GM23248 (cell line): ENCODE data around the gene DGKG. TPM values are rescaled to one million over a fixed set of nuclear protein-coding genes. Genes with fewer than 3 reads are reported as not detected.

ENCODE experiments used
- DNase-seq: peaks from one replicate; pipeline ENCODE4 v3.0.0-alpha.2; 2015
- H2AFZ ChIP-seq: fragments of 200-600 bp; sonication (generic); 2 replicates; pipeline ENCODE4 v1.6.1; 2016; ENCODE audit warnings: antibody characterized with exemption
- H3F3A ChIP-seq: fragments of 200-600 bp; sonication (generic); 2 replicates; pipeline ENCODE4 v1.6.1; 2016; ENCODE audit warnings: mild to moderate bottlenecking, antibody characterized with exemption, mixed run types; ENCODE audit not compliant: insufficient read depth
- H3K27ac ChIP-seq: fragments of 200-600 bp; sonication (generic); 2 replicates; pipeline ENCODE4 v1.5.1; 2016; ENCODE audit warnings: mild to moderate bottlenecking
- H3K27me3 ChIP-seq: fragments of 200-600 bp; sonication (generic); replicated peaks from 2 replicates; pipeline ENCODE4 v1.6.1; 2016; ENCODE audit warnings: mild to moderate bottlenecking; ENCODE audit not compliant: insufficient read depth
- H3K36me3 ChIP-seq: fragments of 200-600 bp; sonication (generic); 2 replicates; pipeline ENCODE4 v1.6.1; 2016; ENCODE audit warnings: low read depth, mild to moderate bottlenecking
- H3K4me1 ChIP-seq: fragments of 200-600 bp; sonication (generic); 2 replicates; pipeline ENCODE4 v1.6.1; 2016; ENCODE audit warnings: mild to moderate bottlenecking; ENCODE audit not compliant: insufficient read depth
- H3K4me2 ChIP-seq: fragments of 200-600 bp; sonication (generic); one replicate; pipeline ENCODE4 v1.6.1; 2016; ENCODE audit warnings: mild to moderate bottlenecking; ENCODE audit not compliant: unreplicated experiment
- H3K4me3 ChIP-seq: fragments of 200-600 bp; sonication (generic); 2 replicates; pipeline ENCODE4 v1.5.1; 2016; ENCODE audit warnings: mild to moderate bottlenecking
- H3K79me2 ChIP-seq: fragments of 200-600 bp; sonication (generic); 2 replicates; pipeline ENCODE4 v1.6.1; 2016; ENCODE audit warnings: mild to moderate bottlenecking; ENCODE audit not compliant: insufficient read depth
- H3K9ac ChIP-seq: fragments of 200-600 bp; sonication (generic); 2 replicates; pipeline ENCODE4 v1.6.1; 2016; ENCODE audit warnings: mild to moderate bottlenecking
- H3K9me2 ChIP-seq: fragments of 200-600 bp; sonication (generic); 2 replicates; pipeline ENCODE4 v1.6.1; 2016; ENCODE audit warnings: mixed run types, mild to moderate bottlenecking, moderate library complexity; ENCODE audit not compliant: insufficient read depth
- H3K9me3 ChIP-seq: fragments of 200-600 bp; sonication (generic); one replicate; pipeline ENCODE4 v1.6.1; 2017; ENCODE audit warnings: low read depth
- H4K20me1 ChIP-seq: fragments of 200-600 bp; sonication (generic); 2 replicates; pipeline ENCODE4 v1.6.0; 2016; ENCODE audit not compliant: insufficient read depth
- EZH2 ChIP-seq: fragments of 200-600 bp; sonication (generic); IDR thresholded peaks from 2 replicates; pipeline ENCODE4 v1.6.1; 2018; ENCODE audit warnings: antibody characterized with exemption, mild to moderate bottlenecking; ENCODE audit not compliant: insufficient read depth, poor library complexity, severe bottlenecking
- EZH2phosphoT487 ChIP-seq: fragments of 200-600 bp; sonication (generic); IDR thresholded peaks from 2 replicates; pipeline ENCODE4 v1.6.1; 2018; ENCODE audit warnings: antibody characterized with exemption, moderate library complexity, mild to moderate bottlenecking, low read depth; ENCODE audit not compliant: insufficient read depth
- WGBS, 2 experiments: methylation state at CpG; one replicate each; pipeline ENCODE4 v1.1.6; 2015 to 2017; ENCODE audit warnings: low lambda C conversion rate in 2 of 2, low coverage in 1 of 2; ENCODE audit errors: missing lambda C conversion rate in 2 of 2; 5-methylcytosine and 5-hydroxymethylcytosine counted together
- in situ Hi-C: fragments of 300-500 bp; cut with MboI; formaldehyde crosslinking; loops from 2 replicates; pipeline ENCODE4 v1.15.0; 2020
- polyA plus RNA-seq: library from polyadenylated mRNA; unstranded; fragments of >200 nt; fragmentation: Nextera tagmentation; extraction: Ambion mirVana; gene quantifications from 2 replicates; pipeline ENCODE4 v1.2.1, GENCODE V29; 2016
- total RNA-seq: library from RNA; depleted of rRNA; stranded (reverse); fragments of >200 nt; shearing (Covaris generic); gene quantifications from 2 replicates; pipeline ENCODE4 v1.2.3, GENCODE V29; 2014

The DGKG gene
- total and polyA plus RNA-seq, 2 experiments from 2014 or later: not detected

DNA sequence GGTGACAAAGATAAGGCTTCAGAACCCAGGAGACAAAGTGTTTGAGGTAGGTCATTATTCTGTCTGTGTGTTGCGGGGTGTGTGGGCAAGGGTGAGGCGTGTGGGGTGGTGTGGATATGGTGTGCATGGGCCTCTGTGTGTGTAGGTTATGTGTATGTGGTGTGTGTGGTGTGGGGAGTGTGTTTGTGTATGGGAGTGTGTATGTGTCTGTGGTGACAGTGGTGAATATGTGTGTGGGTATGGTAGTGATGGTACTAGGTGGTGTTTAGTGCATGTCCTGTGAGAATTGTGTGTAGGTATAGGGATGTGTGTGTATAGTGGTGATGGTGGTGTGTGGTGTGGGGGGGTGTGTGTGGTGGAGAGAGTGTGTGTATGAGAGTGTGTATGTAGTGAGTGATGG, 236.9 kb downstream of the DGKG start:
- Histone ChIP-seq H3K9me3 (no peaks in the 10 kb centered on the region), H3K27ac (no peak overlapping the region), H3K9ac (no peak overlapping the region), H3K27me3 (peaks cover 38% of the 10 kb centered on the region), H3F3A (no peaks in the 10 kb centered on the region), H3K4me3 (no peak overlapping the region), H4K20me1 (no peaks in the 10 kb centered on the region), H2AFZ (no peak overlapping the region), H3K36me3 (no peaks in the 10 kb centered on the region), H3K4me1 (no peaks in the 10 kb centered on the region), H3K79me2 (no peaks in the 10 kb centered on the region), H3K4me2 (no peak overlapping the region), H3K9me2 (no peaks in the 10 kb centered on the region)
- 64 to 67% methylated on average over 2 of the region's 2 CpGs for WGBS, 2 experiments
- DNase-seq: no peak
- TF ChIP-seq EZH2phosphoT487: no peak
- no peak for TF ChIP-seq EZH2
- in situ Hi-C loops: no loop called here

DNA sequence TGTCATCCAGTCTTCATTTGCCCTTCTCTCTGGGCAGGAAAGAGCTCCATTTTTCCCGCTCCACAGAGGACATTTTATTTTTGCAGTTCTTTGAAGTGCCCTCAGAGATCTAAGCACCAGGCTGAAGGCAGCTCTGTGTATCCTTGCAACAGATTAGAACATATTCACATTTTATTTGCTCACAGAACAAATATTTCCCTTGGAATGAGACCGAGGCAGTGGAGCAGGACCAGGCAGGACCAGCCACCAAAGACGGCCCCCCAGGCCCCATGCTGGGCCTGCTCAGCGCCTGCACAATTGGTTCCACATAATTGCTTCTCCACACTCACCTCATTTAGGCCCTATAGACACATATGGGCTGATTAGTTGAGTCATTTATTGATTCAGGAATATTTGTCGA, 237.4 kb downstream of the DGKG start:
- in situ Hi-C loops: no loop called here
- Histone ChIP-seq H3K79me2 (no peaks in the 10 kb centered on the region), H3K9ac (no peak overlapping the region), H3K4me3 (no peak overlapping the region), H3F3A (no peaks in the 10 kb centered on the region), H3K36me3 (no peaks in the 10 kb centered on the region), H3K9me3 (no peaks in the 10 kb centered on the region), H3K4me2 (no peak overlapping the region), H3K27me3 (peaks cover 43% of the 10 kb centered on the region), H3K4me1 (no peaks in the 10 kb centered on the region), H4K20me1 (no peaks in the 10 kb centered on the region), H2AFZ (no peak overlapping the region), H3K9me2 (no peaks in the 10 kb centered on the region), H3K27ac (no peak overlapping the region)
- DNase-seq: no peak
- no peak for TF ChIP-seq EZH2phosphoT487
- TF ChIP-seq EZH2: no peak
- 79 to 83% methylated on average over 5 of the region's 5 CpGs for WGBS, 2 experiments

DNA sequence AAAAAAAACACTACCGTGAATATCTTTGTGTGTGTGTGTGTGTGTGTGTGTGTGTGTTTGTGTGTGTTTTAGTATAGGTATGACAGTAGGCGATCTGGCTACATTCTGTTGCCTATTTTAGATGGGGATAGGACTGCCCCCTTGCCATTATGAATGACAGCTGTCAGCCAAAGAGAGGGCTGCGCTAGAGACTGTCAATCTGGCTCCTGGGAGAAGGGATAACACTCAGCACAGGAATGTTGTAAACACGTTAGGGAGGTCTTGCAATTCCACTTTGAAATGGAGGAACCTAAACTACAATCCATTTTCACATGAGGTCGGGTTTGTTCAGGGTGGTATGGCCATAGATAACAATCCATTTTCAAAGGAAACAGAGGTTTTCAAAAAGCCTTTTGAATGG, 239.0 kb downstream of the DGKG start:
- DNase-seq: no peak
- no peak overlapping the region for H3K27ac ChIP-seq
- H3F3A ChIP-seq: no peaks in the 10 kb centered on the region
- H4K20me1 ChIP-seq: no peaks in the 10 kb centered on the region
- H3K9ac ChIP-seq: no peak overlapping the region
- no peaks in the 10 kb centered on the region for H3K9me2 ChIP-seq
- H3K79me2 ChIP-seq: no peaks in the 10 kb centered on the region
- no peaks in the 10 kb centered on the region for H3K4me1 ChIP-seq
- no peaks in the 10 kb centered on the region for H3K36me3 ChIP-seq
- no peak overlapping the region for H3K4me3 ChIP-seq
- no peak overlapping the region for H2AFZ ChIP-seq
- WGBS, 2 experiments: 41 to 43% methylated on average over 5 of the region's 5 CpGs
- TF ChIP-seq EZH2phosphoT487 (no peak), EZH2 (no peak)
- no peak overlapping the region for H3K4me2 ChIP-seq
- in situ Hi-C loops: no loop called here
- H3K27me3 ChIP-seq: peaks cover 44% of the 10 kb centered on the region
- H3K9me3 ChIP-seq: no peaks in the 10 kb centered on the region

DNA sequence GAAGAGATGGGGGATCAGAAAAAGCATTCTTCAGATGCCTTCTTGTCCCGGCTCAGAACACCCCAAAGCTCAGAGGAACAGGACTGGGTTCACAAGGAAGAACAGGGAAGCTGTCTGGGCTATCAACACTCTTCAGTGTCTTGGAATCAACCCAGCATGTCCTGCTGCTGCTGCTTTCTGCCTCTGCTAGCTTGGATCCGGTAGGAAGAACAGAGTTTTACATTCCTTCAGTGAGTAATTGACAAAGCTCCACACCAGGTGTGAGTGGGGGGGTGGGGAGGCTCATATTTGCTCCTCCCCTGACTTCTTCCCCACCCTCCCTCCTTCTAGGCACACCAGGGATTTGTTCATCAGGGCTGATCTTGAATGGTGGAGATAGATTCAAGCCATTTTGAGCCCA, 240.1 kb downstream of the DGKG start:
- Histone ChIP-seq H2AFZ (no peak overlapping the region), H3K27ac (no peak overlapping the region)

DNA sequence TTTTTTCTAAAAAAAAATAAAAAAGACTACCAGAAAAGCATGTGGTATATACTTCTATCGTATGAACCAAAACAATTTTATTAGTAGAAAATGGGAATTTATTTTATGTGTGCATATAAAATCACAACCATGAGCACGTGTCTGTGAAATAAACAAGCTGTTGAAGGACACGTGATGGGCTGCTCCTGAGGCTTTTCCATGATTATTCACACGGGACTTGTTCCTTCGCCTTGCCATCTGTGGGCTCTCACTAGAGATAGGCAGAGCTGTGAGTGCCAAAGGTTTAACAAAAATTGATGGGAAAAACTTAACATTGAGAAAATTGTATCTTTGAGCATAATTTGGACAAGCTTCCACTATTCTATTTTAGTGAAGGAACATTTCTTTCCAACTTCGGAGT, 240.8 kb downstream of the DGKG start:
- H3K9me2 ChIP-seq: no peaks in the 10 kb centered on the region
- H3F3A ChIP-seq: no peaks in the 10 kb centered on the region
- H3K27me3 ChIP-seq: peaks cover 50% of the 10 kb centered on the region
- H3K79me2 ChIP-seq: no peaks in the 10 kb centered on the region
- no peak overlapping the region for H3K4me2 ChIP-seq
- H3K4me3 ChIP-seq: no peak overlapping the region
- no peak for DNase-seq
- no peaks in the 10 kb centered on the region for H3K36me3 ChIP-seq
- H3K4me1 ChIP-seq: no peaks in the 10 kb centered on the region
- no peak overlapping the region for H3K27ac ChIP-seq
- no peak overlapping the region for H3K9ac ChIP-seq
- no peak for TF ChIP-seq EZH2
- no peak for TF ChIP-seq EZH2phosphoT487
- 34 to 51% methylated on average over 6 of the region's 6 CpGs for WGBS, 2 experiments
- in situ Hi-C loops: no loop called here
- no peak overlapping the region for H2AFZ ChIP-seq
- H4K20me1 ChIP-seq: no peaks in the 10 kb centered on the region
- no peaks in the 10 kb centered on the region for H3K9me3 ChIP-seq

More for the DNA sequence above, 240.1 kb downstream of the DGKG start:
- H3K79me2 ChIP-seq: no peaks in the 10 kb centered on the region
- no peak overlapping the region for H3K4me3 ChIP-seq
- H3K9me2 ChIP-seq: no peaks in the 10 kb centered on the region
- H3K4me2 ChIP-seq: no peak overlapping the region
- no peak overlapping the region for H3K9ac ChIP-seq
- peaks cover 44% of the 10 kb centered on the region for H3K27me3 ChIP-seq
- in situ Hi-C loops: no loop called here
- 39 to 53% methylated on average over 2 of the region's 2 CpGs for WGBS, 2 experiments
- H4K20me1 ChIP-seq: no peaks in the 10 kb centered on the region
- no peaks in the 10 kb centered on the region for H3K4me1 ChIP-seq
- H3F3A ChIP-seq: no peaks in the 10 kb centered on the region
- no peaks in the 10 kb centered on the region for H3K9me3 ChIP-seq
- DNase-seq: no peak
- TF ChIP-seq EZH2: no peak
- no peaks in the 10 kb centered on the region for H3K36me3 ChIP-seq
